HepG2 (cell line): Measurements from ENCODE around the gene TSEN54. TPM values are rescaled to one million over a fixed set of nuclear protein-coding genes. Genes with fewer than 3 reads are reported as not detected.

ENCODE experiments used
- AKAP8 ChIP-seq: sonication (generic); formaldehyde crosslinking; IDR thresholded peaks from 2 replicates; pipeline ENCODE4 v1.5.1; 2020; ENCODE audit warnings: mild to moderate bottlenecking, missing genetic modification reagents
- CREB1 ChIP-seq, 2 experiments: fragments of 450-650 bp in 1 of 2; IDR thresholded peaks; 2 replicates each; pipeline ENCODE4 v1.6.1; 2016 to 2017; ENCODE audit warnings: control low read depth in 1 of 2, mild to moderate bottlenecking in 1 of 2, missing compliant biosample characterization in 1 of 2, missing genetic modification characterization in 1 of 2
- ERF ChIP-seq: IDR thresholded peaks from 2 replicates; pipeline ENCODE4 v1.6.1; 2018; ENCODE audit warnings: missing biosample characterization, missing genetic modification reagents
- ETV5 ChIP-seq: IDR thresholded peaks from 2 replicates; pipeline ENCODE4 v1.6.1; 2018; ENCODE audit warnings: missing biosample characterization, missing genetic modification reagents, inconsistent platforms, borderline replicate concordance
- FOXK1 ChIP-seq: sonication (generic); formaldehyde crosslinking; IDR thresholded peaks from 2 replicates; pipeline ENCODE4 v1.4.0; 2020; ENCODE audit warnings: low read depth, missing genetic modification reagents, borderline replicate concordance
- KDM5B ChIP-seq: sonication (generic); formaldehyde crosslinking; IDR thresholded peaks from 2 replicates; pipeline ENCODE4 v1.4.0; 2020; ENCODE audit warnings: missing genetic modification reagents, mild to moderate bottlenecking, borderline replicate concordance
- MAF1 ChIP-seq: sonication (generic); formaldehyde crosslinking; IDR thresholded peaks from 2 replicates; pipeline ENCODE4 v1.5.0; 2020; ENCODE audit warnings: missing genetic modification reagents, borderline replicate concordance
- MEIS2 ChIP-seq: sonication (generic); formaldehyde crosslinking; IDR thresholded peaks from 2 replicates; pipeline ENCODE4 v1.9.0; 2021; ENCODE audit warnings: mild to moderate bottlenecking, missing genetic modification reagents
- MIXL1 ChIP-seq: IDR thresholded peaks from 2 replicates; pipeline ENCODE4 v1.6.1; 2016
- NFIC ChIP-seq: IDR thresholded peaks from 2 replicates; pipeline ENCODE4 v1.6.1; 2012; ENCODE audit warnings: mild to moderate bottlenecking, low read length, inconsistent platforms
- NONO ChIP-seq, 2 experiments: fragments of 450-650 bp in 1 of 2; sonication (generic) in 1 of 2; formaldehyde crosslinking in 1 of 2; IDR thresholded peaks in 1 of 2; conservative IDR thresholded peaks in 1 of 2; 2 replicates each; pipeline versions ENCODE4 v1.6.1 to v1.8.0; 2017 to 2022; ENCODE audit warnings: mild to moderate bottlenecking in 1 of 2, missing genetic modification reagents in 1 of 2, moderate library complexity in 1 of 2
- POLR2AphosphoS5 ChIP-seq: IDR thresholded peaks from 2 replicates; pipeline ENCODE4 v1.6.1; 2012; ENCODE audit warnings: low read depth, low read length
- RARA ChIP-seq: IDR thresholded peaks from 2 replicates; pipeline ENCODE4 v1.6.1; 2016; ENCODE audit warnings: missing genetic modification reagents, missing compliant biosample characterization
- SSRP1 ChIP-seq: IDR thresholded peaks from 2 replicates; pipeline ENCODE4 v1.6.1; 2016; ENCODE audit warnings: control low read depth
- TAF1 ChIP-seq: sonication (generic); formaldehyde crosslinking; IDR thresholded peaks from 2 replicates; pipeline ENCODE4 v1.4.0; 2020; ENCODE audit warnings: missing genetic modification reagents
- TARDBP ChIP-seq: sonication (generic); formaldehyde crosslinking; IDR thresholded peaks from 2 replicates; pipeline ENCODE4 v1.8.0; 2022; ENCODE audit warnings: mild to moderate bottlenecking, missing genetic modification reagents
- TMF1 ChIP-seq: sonication (generic); formaldehyde crosslinking; IDR thresholded peaks from 2 replicates; pipeline ENCODE4 v1.8.1; 2022; ENCODE audit warnings: low read depth, missing genetic modification reagents
- YEATS2 ChIP-seq: sonication (generic); formaldehyde crosslinking; IDR thresholded peaks from 2 replicates; pipeline ENCODE4 v1.4.0; 2020; ENCODE audit warnings: missing genetic modification reagents, borderline replicate concordance
- ZNF335 ChIP-seq: sonication (generic); formaldehyde crosslinking; IDR thresholded peaks from 2 replicates; pipeline ENCODE4 v1.4.0; 2020; ENCODE audit warnings: missing genetic modification reagents
- ZNF644 ChIP-seq: IDR thresholded peaks from 2 replicates; pipeline ENCODE4 v1.6.1; 2016; ENCODE audit warnings: low read depth
- ZNF766 ChIP-seq: sonication (generic); formaldehyde crosslinking; IDR thresholded peaks from 2 replicates; pipeline ENCODE4 v1.5.0; 2020; ENCODE audit warnings: missing genetic modification reagents, borderline replicate concordance
- ZNF772 ChIP-seq: sonication (generic); formaldehyde crosslinking; IDR thresholded peaks from 2 replicates; pipeline ENCODE4 v1.5.0; 2020; ENCODE audit warnings: mild to moderate bottlenecking, missing genetic modification reagents
- ZNF879 ChIP-seq: sonication (generic); formaldehyde crosslinking; IDR thresholded peaks from 2 replicates; pipeline ENCODE4 v1.8.1; 2023; ENCODE audit warnings: missing genetic modification reagents
- polyA plus RNA-seq, 8 experiments: library from polyadenylated mRNA; depleted of rRNA in 3 of 8; stranded (reverse) in 7 of 8; unstranded in 1 of 8; fragments of >200 nt; fragmentation: Illumina TruSeq in 4 of 8; extraction: Trizol in 4 of 8; gene quantifications; 2 replicates each; pipeline versions ENCODE4 v1.2.1 to v1.2.3, GENCODE V29; 2011 to 2016; ENCODE audit warnings: low read depth in 4 of 8, missing spikeins in 1 of 8, mixed read lengths in 1 of 8; ENCODE audit not compliant: insufficient read depth in 1 of 8
- total RNA-seq, 5 experiments: library from RNA; depleted of rRNA; stranded (reverse); fragments of >200 nt; fragmentation: Illumina TruSeq; extraction: Trizol; gene quantifications; 2 replicates each; pipeline ENCODE4 v1.2.3, GENCODE V29; 2016; ENCODE audit warnings: low read depth in 1 of 5
- TF ChIP-seq, protein P1 (sequence below): IDR thresholded peaks from 2 replicates; pipeline ENCODE4 v1.6.1; 2016; ENCODE audit warnings: missing genetic modification reagents, missing compliant biosample characterization
- TF ChIP-seq, protein P2 (sequence below): sonication (generic); formaldehyde crosslinking; IDR thresholded peaks from 2 replicates; pipeline ENCODE4 v1.4.0; 2020; ENCODE audit warnings: mild to moderate bottlenecking, missing genetic modification reagents
- TF ChIP-seq, protein P3 (sequence below): IDR thresholded peaks from 2 replicates; pipeline ENCODE4 v1.6.1; 2016; ENCODE audit warnings: low read depth
- TF ChIP-seq, protein P4 (sequence below): sonication (generic); formaldehyde crosslinking; IDR thresholded peaks from 2 replicates; pipeline ENCODE4 v1.8.0; 2022; ENCODE audit warnings: mild to moderate bottlenecking, missing genetic modification reagents, borderline replicate concordance

TSEN54 gene
- total and polyA plus RNA-seq, 2 of the 13 experiments (the other 11 are each of a cell fraction or from before 2014, with no cell fraction given): 62.9 to 63.3 TPM

DNA sequence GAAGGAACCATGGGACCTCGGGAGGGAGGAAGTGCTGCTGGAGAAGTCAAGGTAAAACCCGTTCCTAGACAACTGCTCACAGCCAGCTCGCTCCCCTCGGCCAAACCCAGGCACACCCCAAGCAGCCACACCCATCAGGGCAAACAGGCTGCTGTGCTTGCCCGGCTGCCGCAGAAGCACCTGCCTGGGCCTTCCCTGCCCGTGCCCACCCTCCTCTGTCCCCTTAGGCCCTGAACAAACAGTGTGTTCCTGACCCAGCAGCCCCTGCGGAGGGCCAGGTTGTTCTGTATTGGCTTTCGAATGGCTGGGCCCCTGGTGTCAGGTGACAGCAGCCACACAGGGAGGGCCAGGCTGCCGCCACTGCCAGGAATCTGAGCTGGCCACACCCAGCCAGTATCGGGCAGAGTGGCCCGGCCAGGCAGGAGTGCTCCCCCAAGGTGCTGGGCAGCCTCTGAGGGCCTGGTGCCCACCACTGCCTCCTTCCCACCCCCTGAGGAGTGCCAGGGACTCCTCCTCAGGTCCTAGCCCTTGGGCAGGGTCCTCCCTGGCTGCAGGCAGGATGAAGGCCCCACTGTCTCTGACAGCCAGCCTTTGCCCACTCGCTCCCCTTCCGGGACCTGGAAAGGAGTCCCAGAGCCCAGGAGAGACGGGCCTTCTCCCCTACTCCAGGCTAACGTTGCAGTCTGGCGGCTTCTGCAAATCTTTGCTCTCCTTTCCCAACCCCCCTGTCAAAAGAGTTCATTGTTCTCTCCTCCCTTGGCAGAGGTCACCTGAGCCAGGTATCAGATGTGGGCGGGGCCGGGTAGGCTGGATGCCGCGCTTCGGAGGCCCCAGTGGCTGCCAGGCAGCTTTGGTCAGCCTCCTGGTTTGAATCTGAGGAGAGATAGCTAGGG is 33.2 kb downstream of the TSEN54 start (continued):
- TF ChIP-seq NONO (IDR thresholded peaks at IDR 0.05): no peak
- no peak; the same call in 1 of the 2 replicates for TF ChIP-seq NONO (CRISPR knock-in tag; conservative IDR thresholded peaks at IDR 0.05)
- peak; percentile 90 for TF ChIP-seq KDM5B (CRISPR knock-in tag)
- TF ChIP-seq, protein P1, sequence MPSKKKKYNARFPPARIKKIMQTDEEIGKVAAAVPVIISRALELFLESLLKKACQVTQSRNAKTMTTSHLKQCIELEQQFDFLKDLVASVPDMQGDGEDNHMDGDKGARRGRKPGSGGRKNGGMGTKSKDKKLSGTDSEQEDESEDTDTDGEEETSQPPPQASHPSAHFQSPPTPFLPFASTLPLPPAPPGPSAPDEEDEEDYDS: peak; percentile 54; the same call in 1 of the 2 replicates
- no peak for TF ChIP-seq ZNF879 (CRISPR knock-in tag)
- peak; percentile 91 for TF ChIP-seq YEATS2 (CRISPR knock-in tag)
- TF ChIP-seq MIXL1 (CRISPR knock-in tag): 0 out of 2 replicates have a peak, but pooled peaks have one; percentile 20
- TF ChIP-seq ERF: peak; percentile 54; the same call in 1 of the 2 replicates
- no peak for TF ChIP-seq NFIC
- TF ChIP-seq, protein P2, sequence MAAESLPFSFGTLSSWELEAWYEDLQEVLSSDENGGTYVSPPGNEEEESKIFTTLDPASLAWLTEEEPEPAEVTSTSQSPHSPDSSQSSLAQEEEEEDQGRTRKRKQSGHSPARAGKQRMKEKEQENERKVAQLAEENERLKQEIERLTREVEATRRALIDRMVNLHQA (CRISPR knock-in tag): no peak
- TF ChIP-seq ZNF644 (CRISPR knock-in tag): no peak
- no peak for TF ChIP-seq MAF1 (CRISPR knock-in tag)
- TF ChIP-seq TARDBP (CRISPR knock-in tag): peak; percentile 69; the same call in 1 of the 2 replicates
- TF ChIP-seq RARA: peak; percentile 63
- peak; percentile 61; the same call in 1 of the 2 replicates for TF ChIP-seq TAF1
- TF ChIP-seq, protein P3, sequence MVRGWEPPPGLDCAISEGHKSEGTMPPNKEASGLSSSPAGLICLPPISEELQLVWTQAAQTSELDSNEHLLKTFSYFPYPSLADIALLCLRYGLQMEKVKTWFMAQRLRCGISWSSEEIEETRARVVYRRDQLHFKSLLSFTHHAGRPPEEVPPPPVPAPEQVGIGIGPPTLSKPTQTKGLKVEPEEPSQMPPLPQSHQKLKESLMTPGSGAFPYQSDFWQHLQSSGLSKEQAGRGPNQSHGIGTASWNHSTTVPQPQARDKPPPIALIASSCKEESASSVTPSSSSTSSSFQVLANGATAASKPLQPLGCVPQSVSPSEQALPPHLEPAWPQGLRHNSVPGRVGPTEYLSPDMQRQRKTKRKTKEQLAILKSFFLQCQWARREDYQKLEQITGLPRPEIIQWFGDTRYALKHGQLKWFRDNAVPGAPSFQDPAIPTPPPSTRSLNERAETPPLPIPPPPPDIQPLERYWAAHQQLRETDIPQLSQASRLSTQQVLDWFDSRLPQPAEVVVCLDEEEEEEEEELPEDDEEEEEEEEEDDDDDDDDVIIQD (CRISPR knock-in tag): peak; percentile 71; the same call in 1 of the 2 replicates
- TF ChIP-seq ZNF772 (CRISPR knock-in tag): no peak
- peak; percentile 36 for TF ChIP-seq AKAP8
- 0 out of 2 replicates have a peak, but pooled peaks have one; percentile 53 for TF ChIP-seq TMF1 (CRISPR knock-in tag)
- peak; percentile 40; the same call in 1 of the 2 replicates for TF ChIP-seq ZNF766 (CRISPR knock-in tag)
- peak; percentile 66 for TF ChIP-seq POLR2AphosphoS5
- no peak for TF ChIP-seq CREB1 (IDR thresholded peaks at IDR 0.05)
- 0 out of 2 replicates have a peak, but pooled peaks have one; percentile 26 for TF ChIP-seq CREB1 (CRISPR knock-in tag; IDR thresholded peaks at IDR 0.05)
- TF ChIP-seq FOXK1 (CRISPR knock-in tag): peak; percentile 58; the same call in 1 of the 2 replicates
- TF ChIP-seq SSRP1: 0 out of 2 replicates have a peak, but pooled peaks have one; percentile 52
- TF ChIP-seq, protein P4, sequence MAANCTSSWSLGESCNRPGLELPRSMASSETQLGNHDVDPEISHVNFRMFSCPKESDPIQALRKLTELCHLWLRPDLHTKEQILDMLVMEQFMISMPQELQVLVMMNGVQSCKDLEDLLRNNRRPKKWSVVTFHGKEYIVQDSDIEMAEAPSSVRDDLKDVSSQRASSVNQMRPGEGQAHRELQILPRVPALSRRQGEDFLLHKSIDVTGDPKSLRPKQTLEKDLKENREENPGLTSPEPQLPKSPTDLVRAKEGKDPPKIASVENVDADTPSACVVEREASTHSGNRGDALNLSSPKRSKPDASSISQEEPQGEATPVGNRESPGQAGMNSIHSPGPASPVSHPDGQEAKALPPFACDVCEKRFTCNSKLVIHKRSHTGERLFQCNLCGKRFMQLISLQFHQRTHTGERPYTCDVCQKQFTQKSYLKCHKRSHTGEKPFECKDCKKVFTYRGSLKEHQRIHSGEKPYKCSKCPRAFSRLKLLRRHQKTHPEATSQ (CRISPR knock-in tag): 0 out of 2 replicates have a peak, but pooled peaks have one; percentile 37
- TF ChIP-seq ZNF335: peak; percentile 95
- TF ChIP-seq ETV5 (CRISPR knock-in tag): peak; percentile 8; the same call in 1 of the 2 replicates
- TF ChIP-seq MEIS2: peak; percentile 84; the same call in 1 of the 2 replicates
